ENCODE data around the gene PGAM2.
A peak's percentile ranks its signal among the peaks of the same experiment; 100 is the strongest.

The PGAM2 gene

DNA sequence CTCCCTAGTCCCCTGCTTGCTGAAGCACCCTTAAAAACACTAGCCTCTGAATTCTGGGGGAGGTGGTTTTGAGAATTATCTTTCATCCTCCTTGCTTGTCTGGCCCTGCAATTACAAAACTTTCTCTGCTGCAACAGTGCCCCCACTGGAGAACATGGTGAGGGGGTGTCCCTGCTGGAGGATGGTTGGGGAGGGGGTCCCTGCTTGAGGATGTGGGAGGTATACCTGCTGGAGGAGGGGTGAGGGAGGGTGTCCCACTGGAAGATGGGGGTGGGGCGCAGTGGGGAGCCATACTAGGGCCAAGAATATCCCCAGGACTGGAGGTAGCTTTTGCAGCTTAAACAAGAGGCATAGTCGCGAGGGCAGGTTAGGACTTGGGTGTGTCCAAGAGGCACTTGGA, 20.2 kb upstream of the PGAM2 start:
- DNase-seq (ENCODE audit: low spot score): no peak

DNA sequence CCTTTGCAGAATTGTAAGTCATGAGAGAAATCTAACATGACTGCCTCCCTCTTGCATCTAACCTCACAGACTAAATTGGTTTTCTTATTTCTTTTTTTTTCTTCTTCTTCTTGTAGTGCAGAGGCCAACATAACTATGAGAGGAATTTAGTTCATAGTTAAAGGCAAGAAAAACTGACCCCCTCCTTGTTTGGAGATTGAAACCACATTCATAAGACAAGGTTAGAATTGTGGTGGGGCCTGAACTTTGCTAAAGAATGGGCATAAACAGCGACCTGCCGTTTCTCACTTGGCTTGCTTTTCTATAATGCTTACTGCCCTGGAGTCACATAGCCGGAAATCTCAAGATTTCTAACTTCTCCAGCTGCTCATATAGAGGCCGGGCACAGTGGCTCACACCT, 19.3 kb upstream of the PGAM2 start:
- no peak for DNase-seq (ENCODE audit: low spot score)

DNA sequence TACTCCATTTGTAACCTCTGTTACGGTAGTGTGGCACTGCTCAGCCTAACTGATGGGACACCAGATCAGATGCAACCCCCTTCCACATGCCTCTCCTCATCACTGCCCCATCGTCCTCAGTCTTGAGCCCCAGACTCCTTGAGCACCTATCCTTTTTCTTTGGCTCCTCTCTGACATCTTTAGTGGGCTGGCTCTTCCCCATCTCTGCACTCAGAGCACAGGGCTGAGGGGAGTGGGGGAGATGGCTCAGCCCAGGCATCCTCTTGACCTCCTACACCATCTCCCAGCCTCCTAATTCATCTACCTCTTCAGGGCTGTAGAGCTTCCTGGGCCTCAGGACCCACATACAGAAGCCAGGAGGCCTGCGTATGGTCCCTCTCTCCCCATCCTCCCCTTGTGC, 18.4 kb upstream of the PGAM2 start:
- no peak for DNase-seq (ENCODE audit: low spot score)

DNA sequence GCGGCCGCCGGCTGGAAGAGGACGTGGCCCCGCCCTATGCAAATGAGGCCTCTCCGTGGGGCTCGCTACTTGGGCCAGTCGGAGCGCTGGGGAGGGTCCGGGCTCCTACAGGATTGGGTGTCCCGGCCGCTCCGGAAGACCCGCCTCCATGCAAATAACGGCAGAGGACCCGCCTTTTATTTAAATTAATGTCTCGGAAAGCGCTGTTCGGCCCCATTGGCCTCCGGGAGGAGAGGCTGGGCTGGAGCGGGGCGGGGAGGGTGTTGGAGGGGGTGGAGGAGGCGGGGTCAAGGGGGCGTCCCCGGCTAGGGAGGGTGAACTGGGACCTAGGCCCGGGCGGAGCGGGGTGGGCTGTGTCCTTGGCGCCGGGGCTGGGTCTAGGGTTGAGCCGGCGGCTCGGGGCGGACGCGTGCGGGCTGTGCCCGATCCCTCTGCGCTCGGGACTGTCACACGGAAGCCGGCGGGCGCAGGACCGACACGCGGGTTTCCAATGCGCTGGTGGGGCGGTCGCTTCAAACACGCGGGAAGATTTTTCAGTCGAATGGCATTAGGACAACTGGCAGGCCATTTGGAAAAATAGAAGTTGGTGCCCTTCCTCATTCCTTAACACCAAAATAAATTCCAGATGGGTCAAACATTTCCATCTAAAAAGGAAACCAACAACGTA, 17.3 kb upstream of the PGAM2 start:
- peak; percentile 98 for DNase-seq (ENCODE audit: low spot score)

DNA sequence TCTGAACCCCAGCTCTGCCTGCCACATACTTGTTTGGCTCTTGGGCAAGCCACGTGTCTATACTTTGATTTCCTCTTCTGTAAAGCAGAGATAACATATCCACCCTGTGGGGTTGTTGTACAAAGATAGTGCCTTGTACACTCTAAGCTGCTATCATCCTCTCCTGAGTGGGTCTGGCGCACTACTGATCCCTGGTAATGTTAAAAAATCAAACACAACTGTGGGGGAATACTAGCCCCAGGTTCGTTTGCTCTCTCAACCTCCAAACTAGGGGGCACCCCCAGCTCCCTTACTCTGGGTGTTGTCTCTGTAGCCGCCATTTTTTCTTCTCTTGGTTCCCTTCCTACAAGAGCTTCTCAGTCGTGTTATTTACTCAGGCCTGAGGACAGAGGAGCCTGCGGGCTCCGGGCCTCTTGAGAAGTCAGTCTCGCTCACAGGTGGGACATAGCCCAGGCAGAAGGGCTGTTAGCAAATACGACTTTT, 15.9 kb upstream of the PGAM2 start:
- no peak for DNase-seq (ENCODE audit: low spot score)

DNA sequence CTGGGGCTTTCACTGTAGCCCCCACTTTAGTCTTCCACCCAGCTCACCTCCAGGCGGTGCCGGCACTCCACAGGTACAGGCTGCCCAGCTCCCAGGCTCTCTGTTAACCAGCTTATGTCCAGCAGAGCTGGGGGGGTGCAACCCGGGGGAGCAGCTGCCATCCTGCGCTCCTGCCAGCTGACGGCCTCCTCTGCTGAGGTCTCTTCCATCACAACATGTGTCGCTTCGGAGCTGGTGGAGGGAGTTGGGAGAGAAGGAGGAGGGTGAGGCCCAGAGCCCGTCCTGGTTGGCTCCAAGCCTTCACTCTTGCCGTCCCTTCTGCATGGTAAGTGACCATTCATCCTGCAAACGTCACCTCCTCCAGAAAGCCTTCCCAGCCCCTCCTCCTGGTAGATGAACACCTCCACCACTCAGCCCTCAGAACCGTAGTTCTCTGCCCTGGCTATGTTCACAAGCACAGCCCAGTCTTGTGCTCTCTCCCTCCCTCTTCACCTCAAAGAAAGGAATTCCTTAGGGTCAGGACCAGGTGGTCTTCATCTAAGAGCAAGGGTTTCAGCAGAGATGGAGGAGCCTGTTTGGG, 15.4 kb upstream of the PGAM2 start:
- no peak for DNase-seq (ENCODE audit: low spot score)

DNA sequence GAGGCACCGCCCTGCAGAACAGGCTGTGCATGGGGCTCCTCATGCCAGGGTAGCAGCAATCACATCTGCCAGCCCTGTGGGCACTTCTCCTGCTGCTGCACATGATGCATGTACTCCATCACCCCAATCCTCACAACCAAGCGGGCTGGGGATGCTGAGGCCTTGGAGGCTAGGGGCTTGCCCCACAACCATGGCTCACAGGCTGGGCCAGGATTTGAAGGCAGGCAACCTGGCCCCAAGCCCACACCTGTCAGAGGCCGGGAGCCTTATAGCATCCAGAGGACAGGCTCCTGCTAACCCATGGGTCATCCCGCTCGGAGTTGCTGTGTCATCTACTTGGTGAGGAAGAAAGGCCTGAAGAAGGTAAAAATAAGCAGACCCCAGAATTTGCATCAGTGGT, 14.8 kb upstream of the PGAM2 start:
- no peak for DNase-seq (ENCODE audit: low spot score)

DNA sequence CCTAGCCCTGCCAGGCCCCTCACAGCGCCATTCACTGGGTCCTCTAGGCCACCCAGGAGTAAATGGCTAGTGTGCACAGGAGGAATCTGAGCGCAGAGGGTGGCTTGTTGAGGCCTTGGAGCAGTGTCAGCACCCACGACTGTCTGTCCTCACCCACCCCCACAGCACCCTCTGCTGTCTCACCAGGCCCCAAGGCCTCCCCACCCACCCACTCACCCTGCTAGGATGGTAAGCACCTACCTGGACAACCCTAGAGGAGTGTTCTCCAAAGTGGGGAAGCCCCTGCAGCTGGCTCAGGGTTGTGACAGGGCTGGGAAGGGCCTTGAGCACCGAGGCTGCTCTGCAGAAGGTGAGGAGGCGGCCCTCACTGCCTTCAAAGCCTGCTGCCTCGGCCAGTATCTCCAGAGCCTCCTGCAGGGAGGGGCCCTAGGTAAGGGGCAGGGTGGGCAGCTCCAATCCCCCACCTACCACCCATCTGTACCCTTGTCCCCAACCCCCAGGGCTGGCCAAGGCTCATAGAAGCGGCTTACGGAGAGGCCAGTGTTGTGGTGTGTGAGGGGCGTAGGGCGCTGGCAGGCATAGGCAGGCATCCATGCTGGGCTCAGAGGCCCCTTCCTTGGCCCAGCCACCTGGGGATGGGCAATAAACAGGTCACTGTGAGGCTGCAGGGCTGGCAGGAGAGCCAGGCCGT, 14.1 kb upstream of the PGAM2 start:
- no peak for DNase-seq (ENCODE audit: low spot score)

DNA sequence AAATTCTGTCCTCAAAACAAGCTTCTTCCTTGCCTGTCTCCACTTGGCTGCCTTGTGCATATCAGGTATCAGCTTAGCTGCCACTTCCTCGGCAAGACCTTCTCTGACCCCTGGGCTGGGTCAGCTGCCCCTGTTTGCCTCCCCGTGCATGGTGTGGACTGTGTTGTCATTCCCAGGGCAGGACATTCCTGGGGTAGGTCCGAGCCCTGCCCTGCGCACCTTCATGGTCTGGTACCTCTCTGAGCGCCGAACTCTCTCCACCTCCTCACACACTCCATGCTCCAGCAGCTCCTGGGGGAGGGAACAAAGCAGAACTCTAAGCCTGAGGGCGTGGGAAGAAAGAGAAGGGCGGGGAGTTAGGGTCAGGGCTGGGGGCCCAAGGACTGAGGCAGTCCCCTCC, 13.2 kb upstream of the PGAM2 start:
- DNase-seq (ENCODE audit: low spot score): no peak

DNA sequence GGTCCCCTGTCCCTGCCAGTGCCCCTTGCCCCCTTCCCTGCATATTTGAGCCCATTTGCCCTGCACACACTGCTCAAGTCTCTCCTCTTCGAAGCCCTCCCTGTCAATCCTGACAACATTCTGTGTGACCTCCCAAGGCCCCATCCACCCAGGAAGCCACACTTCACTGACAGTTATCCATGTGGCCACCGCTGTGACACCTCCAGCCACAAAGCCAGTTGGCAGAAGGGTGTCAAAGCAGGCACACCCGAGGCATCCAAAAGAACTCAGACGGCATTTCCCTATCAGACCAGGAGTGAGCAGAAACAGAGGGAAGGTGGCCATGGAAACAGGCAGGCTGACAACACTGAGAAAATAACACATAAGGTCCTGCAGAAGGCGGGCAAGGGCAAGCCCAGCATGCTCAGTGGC, 12.3 kb upstream of the PGAM2 start:
- DNase-seq (ENCODE audit: low spot score): no peak

DNA sequence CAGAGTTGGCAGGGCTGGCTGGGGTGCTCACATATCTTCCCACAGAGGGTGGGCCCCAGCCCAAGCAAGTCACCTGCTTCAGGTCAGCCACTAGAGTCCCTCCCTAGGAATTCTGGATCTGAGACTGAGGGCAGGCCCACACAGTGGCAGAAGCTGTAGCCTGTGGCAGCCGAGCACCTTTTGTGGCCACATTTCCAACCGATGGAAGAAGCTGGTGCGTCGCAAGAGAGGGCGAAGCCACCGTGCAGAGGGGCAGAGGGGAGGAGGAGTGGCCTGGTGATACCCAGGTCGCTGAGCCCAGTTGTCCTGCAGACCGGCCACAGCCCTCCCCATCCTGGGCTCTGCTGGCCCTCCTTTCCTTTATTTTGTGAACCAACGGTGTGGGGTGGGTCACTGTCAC, 11.7 kb upstream of the PGAM2 start:
- DNase-seq (ENCODE audit: low spot score): no peak

DNA sequence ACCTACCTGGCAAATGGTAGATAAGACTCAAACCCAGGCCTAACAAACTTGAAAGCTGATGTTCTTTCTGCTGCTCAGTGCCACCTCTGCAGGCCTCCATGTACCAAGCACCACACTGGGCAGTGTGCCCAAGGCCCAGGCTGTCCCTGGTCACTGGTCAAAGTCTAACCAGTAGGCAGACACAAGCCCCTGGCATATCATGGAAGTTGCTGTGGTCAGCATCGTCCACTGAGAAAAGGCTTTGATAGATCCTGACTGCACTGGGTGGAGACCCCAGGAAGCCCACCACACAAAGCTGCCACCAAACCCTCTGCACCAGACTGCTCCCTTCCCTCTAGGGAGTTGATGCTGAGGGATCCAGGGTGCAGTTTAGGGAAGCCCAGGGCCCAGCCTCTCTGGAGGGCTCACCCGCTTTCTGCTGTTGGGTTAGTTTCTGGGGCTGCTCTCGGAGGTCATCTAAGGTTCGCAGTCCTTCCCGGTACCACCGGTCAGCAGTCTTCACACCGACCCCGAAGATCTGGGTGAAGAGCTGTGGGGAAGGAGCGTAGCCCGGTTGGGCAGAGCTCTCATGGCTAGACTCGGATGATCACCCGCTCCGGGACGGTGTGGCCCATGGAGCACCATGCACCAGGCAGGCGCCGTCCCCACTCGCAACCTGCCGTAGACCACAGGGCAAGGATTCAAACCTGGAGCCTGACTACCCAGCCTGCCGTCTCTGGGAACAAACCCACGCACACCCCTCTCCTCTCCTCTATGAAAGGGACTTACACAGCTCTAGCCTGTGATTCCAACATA, 10.9 kb upstream of the PGAM2 start:
- DNase-seq (ENCODE audit: low spot score): no peak

DNA sequence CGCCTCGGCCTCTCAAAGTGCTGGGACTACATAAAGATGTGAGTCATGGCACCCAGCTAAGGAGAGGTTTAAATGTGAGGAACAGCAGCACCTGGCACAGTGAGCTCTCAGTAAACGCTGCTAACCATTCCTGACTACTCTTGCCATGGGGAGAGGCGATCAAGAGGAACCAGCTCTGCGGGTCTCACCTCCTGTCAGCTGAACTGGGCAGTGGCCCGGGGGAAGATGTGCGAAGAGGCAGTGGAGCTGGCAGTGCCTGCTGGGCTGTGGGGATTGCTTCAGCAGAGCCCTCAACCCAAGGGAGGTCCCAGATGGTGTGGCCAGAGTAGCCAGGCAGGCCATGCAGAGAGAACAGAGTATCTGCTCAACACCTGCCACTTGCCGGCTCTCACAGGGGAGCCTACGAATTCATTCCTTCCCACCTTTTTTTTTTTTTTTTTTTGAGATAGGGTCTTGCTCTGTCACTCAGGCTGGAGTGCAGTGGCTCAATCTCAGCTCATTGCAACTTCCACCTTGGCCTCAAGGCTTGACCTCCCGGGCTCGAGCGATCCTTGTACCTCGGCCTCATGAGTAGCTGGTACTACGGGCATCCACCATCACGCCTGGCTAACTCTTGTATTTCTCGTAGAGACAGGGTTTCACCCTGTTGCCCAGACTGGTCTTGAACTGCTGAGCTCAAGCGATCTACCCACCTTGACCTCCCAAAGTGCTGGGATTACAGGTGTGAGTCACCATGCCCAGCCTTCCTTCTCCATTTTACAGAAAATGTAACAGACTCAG, 10.1 kb upstream of the PGAM2 start:
- DNase-seq (ENCODE audit: low spot score): no peak

DNA sequence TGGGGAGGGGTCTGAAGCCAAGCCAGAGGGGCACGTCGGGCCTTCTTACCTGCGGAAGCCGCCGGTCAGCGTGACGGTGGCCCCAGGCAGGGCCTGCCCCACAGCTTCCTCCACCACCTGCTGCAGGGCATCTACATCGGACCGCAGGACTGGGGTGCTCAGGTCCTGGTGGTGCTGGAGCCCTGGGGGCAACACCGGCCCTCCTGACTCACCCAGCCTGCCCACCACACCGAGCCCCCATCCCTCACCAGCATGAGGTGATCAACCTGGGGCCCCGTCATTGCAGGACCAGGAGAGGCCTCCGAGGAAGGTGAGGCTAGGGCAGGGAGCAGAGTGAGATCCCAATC, 9.0 kb upstream of the PGAM2 start:
- no peak for DNase-seq (ENCODE audit: low spot score)

DNA sequence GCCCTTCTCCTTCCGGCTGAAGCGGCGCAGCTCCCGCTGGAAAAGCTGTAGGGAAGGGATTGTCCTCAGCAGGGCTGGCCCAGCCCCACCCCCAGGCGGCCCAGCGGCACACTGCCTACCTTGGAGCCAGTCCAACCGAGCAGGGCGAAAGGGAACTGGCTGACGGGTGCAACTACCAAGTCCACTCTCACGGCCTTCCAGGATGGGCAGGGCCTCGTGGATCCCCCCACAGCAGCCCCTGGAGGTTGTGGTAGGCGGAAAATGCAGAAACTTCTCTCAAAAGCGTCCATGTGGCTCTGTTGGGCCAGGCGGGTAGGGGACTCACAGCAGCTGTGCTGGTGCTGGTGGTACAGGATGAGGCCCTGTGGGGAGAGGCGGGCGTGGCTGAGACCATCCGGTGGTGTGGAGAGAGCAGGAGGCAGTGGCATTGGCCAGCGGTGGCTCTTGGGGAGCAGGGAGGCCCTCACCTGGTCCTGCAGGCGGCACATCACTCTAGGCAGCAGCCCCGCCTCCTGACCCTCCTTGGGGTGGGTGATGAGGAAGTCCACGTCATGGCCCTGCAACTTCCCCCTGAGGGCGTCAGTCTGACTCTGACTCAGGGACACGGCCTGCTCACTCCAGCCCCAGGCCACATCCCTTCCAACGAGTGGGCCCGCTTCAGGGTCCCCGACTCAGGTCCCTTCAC, 8.4 kb upstream of the PGAM2 start:
- no peak for DNase-seq (ENCODE audit: low spot score)

DNA sequence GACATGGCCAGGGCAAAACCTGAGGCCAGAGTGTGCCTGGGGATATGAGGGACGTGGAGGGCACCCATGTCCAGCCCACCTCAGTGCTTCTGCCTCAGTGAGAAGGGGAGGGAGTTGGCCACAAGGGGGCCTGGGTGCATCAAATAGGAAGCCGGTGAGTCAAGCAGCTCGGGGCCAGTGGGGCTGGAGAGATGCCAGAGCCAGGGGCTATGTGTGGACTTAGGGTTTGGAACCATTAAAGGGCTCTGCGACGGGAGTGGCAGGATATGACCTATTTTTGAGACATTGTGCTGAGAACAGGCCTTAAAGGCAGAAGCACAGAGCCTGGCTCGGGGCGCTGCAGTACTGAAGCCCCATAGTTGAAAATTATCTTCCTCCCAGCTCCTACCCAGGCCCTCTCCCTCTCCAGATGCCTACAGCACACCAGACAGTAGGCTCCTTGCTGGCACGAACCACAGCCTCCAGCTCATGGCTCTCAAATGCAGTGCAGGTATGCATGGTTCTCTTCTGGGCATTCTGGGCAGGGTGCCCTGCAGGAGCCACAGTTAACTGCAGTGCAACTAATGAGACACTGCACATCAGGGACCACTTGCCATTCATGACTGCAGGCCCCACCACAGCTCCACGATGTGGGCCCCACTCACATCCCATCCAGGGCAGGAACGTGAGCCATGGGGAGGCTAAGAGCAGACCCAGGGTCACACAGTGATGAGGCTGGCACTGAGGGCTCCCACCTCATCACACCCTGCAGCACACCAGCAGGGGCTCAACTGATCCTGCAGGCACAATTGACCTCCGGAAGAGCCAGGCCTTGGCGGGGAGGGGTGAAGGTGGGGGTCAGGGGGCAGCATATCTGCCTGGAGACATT, 7.2 kb upstream of the PGAM2 start:
- DNase-seq (ENCODE audit: low spot score): peak; percentile 88

DNA sequence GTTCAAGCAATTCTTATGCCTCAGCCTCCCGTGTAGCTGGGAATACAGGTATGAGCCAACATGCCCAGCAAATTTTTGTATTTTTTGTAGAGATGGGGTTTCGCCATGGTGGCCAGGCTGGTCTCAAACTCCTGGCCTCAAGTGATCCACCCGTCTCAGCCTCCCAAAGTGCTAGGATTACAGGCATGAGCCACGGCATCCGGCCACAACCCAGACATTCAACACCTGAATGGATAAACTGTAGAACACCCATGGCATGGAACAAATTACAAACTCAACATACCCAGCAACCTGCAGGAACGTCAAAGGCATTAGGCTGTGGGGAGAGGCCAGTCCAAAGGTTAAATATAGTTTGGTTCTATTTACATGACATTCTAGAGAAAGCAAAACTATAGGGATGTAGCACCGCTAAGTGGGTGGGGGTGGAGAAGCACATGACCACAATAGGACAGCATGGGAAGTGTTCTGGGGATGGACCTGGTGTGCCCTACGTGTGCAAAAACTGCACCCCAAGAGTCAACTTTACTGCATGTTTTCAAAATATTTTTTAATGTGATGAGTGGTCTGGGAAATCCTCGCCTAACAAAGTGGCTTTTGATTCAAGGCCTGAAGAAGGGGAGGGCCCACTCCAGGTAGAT, 6.5 kb upstream of the PGAM2 start:
- DNase-seq (ENCODE audit: low spot score): no peak

DNA sequence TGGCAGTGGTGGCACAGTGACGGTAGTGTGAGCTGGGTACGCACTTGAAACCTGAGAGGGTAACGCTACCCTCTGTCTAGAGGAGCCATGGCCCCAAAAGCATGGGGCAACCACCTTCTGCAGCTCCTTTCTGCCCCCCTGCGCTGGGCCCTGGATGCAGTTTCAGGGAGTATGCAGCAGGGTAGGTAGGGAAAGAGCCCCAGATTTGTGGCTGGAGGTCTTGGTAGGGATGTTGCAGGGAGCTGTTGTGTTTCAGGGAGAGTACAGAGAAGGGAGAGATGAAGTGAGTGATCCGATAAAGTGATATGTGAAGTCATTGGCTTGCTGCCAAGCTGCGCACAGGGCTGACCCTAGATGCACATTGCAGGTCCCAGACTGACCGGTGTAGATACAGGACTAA, 2.7 kb upstream of the PGAM2 start:
- DNase-seq (ENCODE audit: low spot score): no peak

DNA sequence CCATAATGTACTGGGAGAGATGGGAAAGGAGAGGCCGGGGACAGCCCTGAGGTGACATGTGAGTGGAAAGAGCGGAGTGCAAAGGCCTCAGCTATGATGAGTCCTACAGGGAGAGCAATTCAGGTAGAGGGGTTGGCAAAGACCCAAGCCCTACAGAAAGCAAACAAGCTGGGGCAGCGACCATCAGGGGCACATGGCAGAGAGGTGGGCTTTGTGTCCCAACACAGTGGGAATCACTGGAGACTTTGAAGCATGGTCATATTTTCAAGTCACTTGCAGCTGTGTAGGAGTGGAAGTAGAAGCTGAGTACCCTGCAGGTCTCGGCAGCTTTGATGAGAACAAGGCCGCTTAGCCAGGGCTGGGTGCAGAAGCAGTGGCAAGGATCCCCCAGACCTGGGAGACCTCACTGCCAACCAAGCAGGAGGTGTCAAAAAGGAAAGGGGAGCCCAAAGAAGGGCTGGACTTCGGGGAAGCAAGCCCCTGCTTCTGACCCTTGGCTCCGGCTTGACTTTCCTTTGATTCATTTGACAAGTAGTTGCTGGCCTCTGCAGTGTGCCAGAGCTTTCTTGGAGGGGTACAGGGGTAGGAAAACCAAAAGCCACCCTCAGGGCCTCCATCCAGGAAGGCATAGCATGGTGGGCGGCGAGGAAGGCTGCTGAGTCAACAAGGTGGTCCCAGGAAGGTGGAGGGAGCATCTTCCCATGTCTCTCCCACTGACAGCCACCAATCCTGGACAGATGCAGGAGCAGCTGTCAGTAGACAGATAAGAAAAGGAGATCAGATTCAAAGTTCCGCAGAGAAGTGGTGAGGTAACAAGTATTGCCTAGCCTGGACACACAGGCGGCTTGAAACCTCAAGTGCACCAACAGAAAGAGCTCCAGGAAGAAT, 1.9 kb upstream of the PGAM2 start:
- DNase-seq (ENCODE audit: low spot score): no peak

Data from GM03348 (cell line).